Adrenal gland (tissue), 12 donors: ENCODE data around the gene TXNDC9. TPM values are rescaled to one million over a fixed set of nuclear protein-coding genes. Genes with fewer than 3 reads are reported as not detected.
"Not testable (repeated sequence)": the region's sequence is repeated elsewhere in the genome, so short reads cannot be mapped to it uniquely, and the experiment has no call there.

Experiments
- DNase-seq, 7 donors: peaks; one replicate each; pipeline ENCODE4 v3.0.0-alpha.2; 2019 to 2020
- H3K27ac ChIP-seq, 5 donors: fragments of 200-600 bp; sonication (generic) in 4 of 5; 1 replicate in 3 of 5; 2 replicates in 2 of 5; pipeline versions ENCODE4 v1.5.1 to v1.8.0; 2016 to 2020; ENCODE audit warnings: mild to moderate bottlenecking in 1 of 5
- H3K27me3 ChIP-seq: fragments of 200-600 bp; 2 replicates; pipeline ENCODE4 v1.8.0; 2021
- H3K36me3 ChIP-seq, 2 donors: fragments of 200-600 bp; replicated peaks in 1 of 2; 1 replicate in 1 of 2; 2 replicates in 1 of 2; pipeline versions ENCODE4 v1.5.1 to v1.8.0; 2018 to 2022
- H3K4me1 ChIP-seq, 2 donors: fragments of 200-600 bp; replicated peaks in 1 of 2; 1 replicate in 1 of 2; 2 replicates in 1 of 2; pipeline versions ENCODE4 v1.5.1 to v1.8.0; 2018 to 2021
- H3K4me3 ChIP-seq, 4 donors: fragments of 200-600 bp; sonication (generic) in 3 of 4; one replicate each; pipeline ENCODE4 v1.5.1; 2016 to 2018
- H3K9me3 ChIP-seq, 3 donors: fragments of 200-600 bp; sonication (generic) in 1 of 3; replicated peaks in 1 of 3; 1 replicate in 2 of 3; 2 replicates in 1 of 3; pipeline versions ENCODE4 v1.5.1 to v1.8.0; 2016 to 2021
- CTCF ChIP-seq, 6 experiments: fragments of 450-650 bp in 4 of 6; fragments of 200-600 bp in 2 of 6; sonication (generic) in 1 of 6; IDR thresholded peaks; 1 replicate in 5 of 6; 2 replicates in 1 of 6; pipeline versions ENCODE4 v1.5.1 to v1.8.0; 2016 to 2021; ENCODE audit warnings: antibody characterized with exemption in 6 of 6, mild to moderate bottlenecking in 2 of 6, moderate library complexity in 1 of 6
- POLR2A ChIP-seq, 2 donors: fragments of 450-650 bp; IDR thresholded peaks; one replicate each; pipeline ENCODE4 v1.6.1; 2017; ENCODE audit warnings: antibody characterized with exemption in 2 of 2, mild to moderate bottlenecking in 2 of 2, moderate library complexity in 1 of 2
- WGBS, 4 donors: extraction: QIAGEN DNeasy Blood & Tissue Kit in 2 of 4; methylation state at CpG; one replicate each; pipeline versions ENCODE4 v1.1.5 to v1.1.7; 2013 to 2017; 5-methylcytosine and 5-hydroxymethylcytosine counted together
- intact Hi-C, 2 donors: fragments of 100-400 bp; cut with DNase I; formaldehyde crosslinking; loops; one replicate each; pipeline versions ENCODE4 v1.14.1 to v1.15.0; 2022 to 2023
- polyA plus RNA-seq, 3 donors: library from polyadenylated mRNA; stranded (reverse); fragments of 200-250 nt in 2 of 3; fragments of 350-450 nt in 1 of 3; fragmentation: Illumina TruSeq in 1 of 3; extraction: RNeasy Lipid Tissue Mini Kit (QIAGEN cat#74804) in 1 of 3; gene quantifications; one replicate each; pipeline ENCODE4 v1.2.3, GENCODE V29; 2013 to 2014
- total RNA-seq, 9 donors: library from RNA; depleted of rRNA in 4 of 9; stranded (reverse); fragments of >200 nt in 4 of 9; fragments of 120-200 nt in 1 of 9; fragmentation: NEBNext Ultra II Directional in 1 of 9; extraction: Animal tissue kit (Norgen Biotek cat#: 25700) in 1 of 9; gene quantifications; one replicate each; pipeline versions ENCODE4 v1.1.0 to v1.2.4, GENCODE V29; 2013 to 2023
- donor health status: healthy with polysubstance abuse.
- donor health status: Bipolar disorder and iron deficiency.
- donor health status: DM: yes; HTN: yes; CAD: no.
- donor health status: DM: no; HTN: no; CAD: no.
- donor health status: DM: no; HTN: no; CAD: no.
- donor health status: DM: yes; HTN: yes; CAD: no.

TXNDC9 gene
- total and polyA plus RNA-seq, 12 donors, result 10.5 to 54.5 (median 25.2) TPM

- TF ChIP-seq CTCF (IDR thresholded peaks at IDR 0.05) (no peak), POLR2A (IDR thresholded peaks at IDR 0.05) (no peak)
- peaks cover 12 to 26% of the 10 kb centered on the region in 2 donors for H3K4me1 ChIP-seq
- intact Hi-C loops, result loop anchor here in 1 of 2 donors (5.0 to 10.0 kb wide), 2 partner anchors 153 to 154 kb away; partner anchors contain the start of genes MITD1, MRPL30 and REV1
Observed at GRCh38 chr2:99338029-99338585, 2.0 kb upstream of the TXNDC9 start.

GRCh38 chr2:99337113-99338028, 1.2 kb upstream of the TXNDC9 start, which contains the start of gene EIF5B:
Gene EIF5B, plus strand, starts transcription at chr2:99337389. Its CDS starts 166 bp downstream, at chr2:99337555.
- Histone ChIP-seq H3K9me3 (no peaks in the 10 kb centered on the region), H3K4me3 (peak within 1 kb of the TSS; percentile 62 to 80 (median 75)), H3K36me3 (peaks cover 0 to 9% of the 10 kb centered on the region in 2 donors), H3K27me3 (no peaks in the 10 kb centered on the region), H3K27ac (peak within 1 kb of the TSS; percentile 81 to 96 (median 92)), H3K4me1 (peaks cover 12 to 26% of the 10 kb centered on the region in 2 donors)
- DNase-seq, result peak; percentile 95 to 98 (median 96)
- intact Hi-C loops, result loop anchor here in 1 of 2 donors (5.0 to 10.0 kb wide), 2 partner anchors 153 to 155 kb away; partner anchors contain the start of genes MITD1, MRPL30 and REV1
- TF ChIP-seq POLR2A (IDR thresholded peaks at IDR 0.05), result peak; percentile 73 to 96
- TF ChIP-seq CTCF (IDR thresholded peaks at IDR 0.05), result peak; percentile 23 to 51 (median 48)
- WGBS, 4 donors, result 0% methylated on average over 57 to 87 of the region's 87 CpGs

More at GRCh38 chr2:99338029-99338585, 2.0 kb upstream of the TXNDC9 start:
- Histone ChIP-seq H3K27ac (peak overlapping the region in 4 of 5 donors; percentile 91 to 96 (median 94)), H3K4me3 (peak overlapping the region; percentile 62 to 80 (median 71)), H3K9me3 (no peaks in the 10 kb centered on the region), H3K27me3 (no peaks in the 10 kb centered on the region), H3K36me3 (peaks cover 0 to 1% of the 10 kb centered on the region in 2 donors)
- WGBS, 4 donors, result 2 to 4% (median 4%) methylated on average over 15 to 17 of the region's 17 CpGs
- no peak for DNase-seq

- Histone ChIP-seq H3K27ac (peak overlapping the region; percentile 81 to 96 (median 92)), H3K36me3 (peaks cover 0 to 15% of the 10 kb centered on the region in 2 donors), H3K9me3 (no peaks in the 10 kb centered on the region), H3K27me3 (no peaks in the 10 kb centered on the region), H3K4me1 (peaks cover 12 to 26% of the 10 kb centered on the region in 2 donors), H3K4me3 (peak overlapping the region in 3 of 4 donors; percentile 21 to 80 (median 67))
- WGBS, 4 donors, result 0 to 3% (median 2%) methylated on average over 8 of the region's 8 CpGs
- peak in 2 of 7 donors; percentile 20 to 26 for DNase-seq
- intact Hi-C loops, result loop anchor here in 1 of 2 donors (5.0 to 10.0 kb wide), 2 partner anchors 152 to 156 kb away; partner anchors contain the start of genes MITD1, MRPL30 and REV1
- no peak for TF ChIP-seq CTCF (IDR thresholded peaks at IDR 0.05)
- TF ChIP-seq POLR2A (IDR thresholded peaks at IDR 0.05), result no peak
Observed at GRCh38 chr2:99336804-99337112, 625 bp upstream of the TXNDC9 start.

GRCh38 chr2:99325384-99325783, 10.7 kb downstream of the TXNDC9 start:
- DNase-seq, result no peak
- Histone ChIP-seq H3K4me3 (no peak overlapping the region), H3K36me3 (peaks cover 0 to 91% of the 10 kb centered on the region in 2 donors), H3K9me3 (no peaks in the 10 kb centered on the region), H3K27ac (no peak overlapping the region), H3K27me3 (no peaks in the 10 kb centered on the region), H3K4me1 (no peaks in the 10 kb centered on the region)
- TF ChIP-seq POLR2A (IDR thresholded peaks at IDR 0.05) (no peak), CTCF (IDR thresholded peaks at IDR 0.05) (no peak)
- intact Hi-C loops, result no loop called here
- 88 to 98% (median 95%) methylated on average over 5 of the region's 5 CpGs for WGBS, 4 donors

- H3K4me3 ChIP-seq, DNase-seq, H3K4me1 ChIP-seq, intact Hi-C loops, H3K27ac ChIP-seq, H3K9me3 ChIP-seq, H3K27me3 ChIP-seq: not testable (repeated sequence)
- WGBS, 4 donors, result 97 to 100% (median 98%) methylated on average over 7 of the region's 7 CpGs
- H3K36me3 ChIP-seq, result peaks cover 0 to 46% of the 10 kb centered on the region in 2 donors
Observed at GRCh38 chr2:99317873-99318200, 18.3 kb downstream of the TXNDC9 start.
